Cardiac fibroblast (primary cell): ENCODE measurements around the gene GHRL.

Source experiments
- DNase-seq, 2 donors: peaks; one replicate each; pipeline versions ENCODE4 v3.0.0 to v3.0.0-alpha.2; 2010; ENCODE audit warnings: low read depth in 2 of 2
- H3K4me3 ChIP-seq, 2 donors: replicated peaks in 1 of 2; 1 replicate in 1 of 2; 2 replicates in 1 of 2; pipeline ENCODE4 v1.5.1; 2011; ENCODE audit warnings: low read depth in 2 of 2, low read length in 2 of 2, mild to moderate bottlenecking in 2 of 2, moderate library complexity in 1 of 2
- TF ChIP-seq, protein P1 (sequence below): IDR thresholded peaks from one replicate; pipeline ENCODE4 v1.5.1; 2011; ENCODE audit warnings: low read depth, mild to moderate bottlenecking, low read length, inconsistent platforms

GHRL gene

DNA sequence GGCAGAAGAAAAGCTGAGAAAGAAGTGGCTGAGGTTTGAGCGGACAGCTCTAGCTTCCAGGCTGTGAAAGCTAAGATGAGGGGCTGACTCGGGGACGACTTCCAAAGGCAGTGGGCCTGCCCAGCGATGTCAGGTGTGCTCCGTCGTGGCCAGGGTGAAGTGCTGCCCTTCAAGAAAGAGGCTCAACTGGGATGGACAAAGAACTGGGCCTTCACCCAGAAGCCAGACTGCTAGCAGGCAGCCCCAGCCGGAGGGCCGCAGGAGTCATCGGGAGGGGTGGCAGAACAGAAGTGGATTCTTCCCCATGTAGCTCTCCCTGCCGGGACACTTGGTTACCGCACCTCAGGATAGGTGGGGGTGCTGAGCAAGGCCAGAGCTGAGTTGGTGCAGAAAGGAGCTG, 41.3 kb upstream of the GHRL start:
- H3K4me3 ChIP-seq = no peak overlapping the region
- TF ChIP-seq, protein P1, sequence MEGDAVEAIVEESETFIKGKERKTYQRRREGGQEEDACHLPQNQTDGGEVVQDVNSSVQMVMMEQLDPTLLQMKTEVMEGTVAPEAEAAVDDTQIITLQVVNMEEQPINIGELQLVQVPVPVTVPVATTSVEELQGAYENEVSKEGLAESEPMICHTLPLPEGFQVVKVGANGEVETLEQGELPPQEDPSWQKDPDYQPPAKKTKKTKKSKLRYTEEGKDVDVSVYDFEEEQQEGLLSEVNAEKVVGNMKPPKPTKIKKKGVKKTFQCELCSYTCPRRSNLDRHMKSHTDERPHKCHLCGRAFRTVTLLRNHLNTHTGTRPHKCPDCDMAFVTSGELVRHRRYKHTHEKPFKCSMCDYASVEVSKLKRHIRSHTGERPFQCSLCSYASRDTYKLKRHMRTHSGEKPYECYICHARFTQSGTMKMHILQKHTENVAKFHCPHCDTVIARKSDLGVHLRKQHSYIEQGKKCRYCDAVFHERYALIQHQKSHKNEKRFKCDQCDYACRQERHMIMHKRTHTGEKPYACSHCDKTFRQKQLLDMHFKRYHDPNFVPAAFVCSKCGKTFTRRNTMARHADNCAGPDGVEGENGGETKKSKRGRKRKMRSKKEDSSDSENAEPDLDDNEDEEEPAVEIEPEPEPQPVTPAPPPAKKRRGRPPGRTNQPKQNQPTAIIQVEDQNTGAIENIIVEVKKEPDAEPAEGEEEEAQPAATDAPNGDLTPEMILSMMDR = no peak
- DNase-seq = no peak

DNA sequence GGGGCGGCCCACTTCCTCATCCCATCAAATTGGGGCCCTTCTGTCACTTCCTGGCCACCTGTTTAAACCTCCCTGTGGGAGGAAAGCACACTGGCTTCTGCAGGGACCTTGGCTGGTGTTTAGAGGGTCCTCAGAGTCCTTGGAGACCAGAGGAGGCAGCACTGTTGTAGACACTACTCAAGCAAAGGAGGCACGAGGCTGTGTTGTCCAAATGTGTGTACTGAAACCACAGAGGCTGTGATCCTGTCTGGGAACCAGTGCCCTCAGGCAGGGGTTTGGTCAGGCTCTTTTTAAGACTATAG, 40.6 kb upstream of the GHRL start:
- no peak for DNase-seq
- TF ChIP-seq, protein P1 = no peak

DNA sequence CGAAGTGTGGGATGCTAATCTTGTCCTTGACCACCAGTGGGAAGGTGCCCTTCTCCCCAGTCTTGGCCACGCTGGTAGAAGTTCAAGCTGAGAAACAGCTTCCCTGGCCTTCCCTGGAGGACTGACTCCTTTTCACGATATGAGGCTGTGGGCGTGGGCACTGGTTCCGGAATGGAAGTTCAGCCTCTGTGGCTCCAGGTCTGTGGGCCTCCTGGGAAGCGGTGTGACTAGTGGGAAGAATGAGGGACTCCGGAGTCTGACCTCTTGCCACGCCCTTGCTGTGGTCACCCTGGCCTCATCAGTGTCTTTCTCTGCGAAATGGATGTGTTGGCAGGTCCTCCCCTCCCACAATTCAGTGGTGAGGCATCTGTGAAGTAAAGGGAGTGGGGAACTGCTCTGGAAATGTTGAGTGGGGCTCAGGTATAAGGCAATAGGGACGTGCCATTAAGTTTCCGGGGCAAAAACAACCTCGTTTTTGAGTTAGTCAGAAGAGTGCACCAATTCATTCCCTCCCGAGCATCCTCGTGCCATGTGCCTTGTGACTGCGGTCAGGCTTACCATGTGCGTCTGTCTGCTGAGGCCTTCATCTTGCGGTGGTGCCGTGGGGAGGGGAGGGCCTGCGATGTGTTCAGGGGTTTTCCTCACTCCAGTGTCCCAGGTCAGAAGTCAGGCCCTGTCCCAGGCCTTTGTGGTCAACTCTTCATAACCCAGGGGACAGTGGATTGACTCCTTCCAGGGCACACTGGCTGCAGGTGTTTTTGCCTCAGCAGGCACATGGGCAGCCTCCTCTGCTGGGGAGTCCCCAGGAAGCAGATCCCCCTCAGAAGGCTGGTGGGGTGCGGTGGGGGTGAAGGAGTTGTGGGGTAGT, 40.0 kb upstream of the GHRL start:
- no peak for DNase-seq
- no peak overlapping the region for H3K4me3 ChIP-seq
- TF ChIP-seq, protein P1 = no peak

More for the DNA sequence above, 40.6 kb upstream of the GHRL start:
- H3K4me3 ChIP-seq = no peak overlapping the region

DNA sequence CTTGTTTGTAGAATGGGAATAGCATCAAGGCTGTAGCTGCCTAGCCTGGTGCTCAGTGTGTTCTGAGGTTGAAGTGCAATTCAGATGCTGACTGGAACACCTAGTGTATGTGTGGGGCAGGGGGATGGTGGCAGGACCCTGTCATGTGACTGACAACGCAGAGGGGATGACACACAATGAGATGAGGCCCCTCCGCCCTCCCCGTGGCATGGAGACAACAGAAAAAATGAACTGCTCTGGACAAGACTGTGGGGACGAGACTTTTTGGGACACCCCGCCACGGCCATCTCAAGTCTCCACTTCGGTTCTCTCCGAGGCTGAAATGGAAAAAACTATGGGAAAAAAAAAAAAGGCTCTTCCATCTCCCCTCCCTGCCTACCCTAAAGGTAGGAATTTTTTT, 38.6 kb upstream of the GHRL start:
- no peak for DNase-seq
- no peak overlapping the region for H3K4me3 ChIP-seq
- TF ChIP-seq, protein P1 = no peak

DNA sequence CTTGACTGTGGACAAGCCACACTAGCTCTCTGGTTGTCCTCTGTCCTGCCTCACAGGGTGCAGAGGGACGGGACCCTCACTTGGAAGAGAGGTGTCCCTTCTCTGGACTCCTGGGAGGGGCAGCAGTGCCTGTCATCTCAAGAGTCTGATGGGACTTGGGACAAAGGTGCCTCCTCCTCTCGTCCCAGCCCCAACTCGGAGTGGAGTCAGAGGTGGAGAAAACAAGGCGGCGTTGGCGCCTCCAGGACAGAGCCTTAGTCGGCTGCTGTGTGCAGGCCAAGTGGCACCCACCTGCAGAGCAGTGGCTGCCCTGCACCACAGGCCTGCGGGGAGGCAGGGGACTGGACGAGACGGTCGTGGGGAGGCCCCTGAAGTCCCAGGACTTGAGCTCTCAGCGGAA, 37.6 kb upstream of the GHRL start:
- no peak overlapping the region for H3K4me3 ChIP-seq
- TF ChIP-seq, protein P1 = no peak
- no peak for DNase-seq

DNA sequence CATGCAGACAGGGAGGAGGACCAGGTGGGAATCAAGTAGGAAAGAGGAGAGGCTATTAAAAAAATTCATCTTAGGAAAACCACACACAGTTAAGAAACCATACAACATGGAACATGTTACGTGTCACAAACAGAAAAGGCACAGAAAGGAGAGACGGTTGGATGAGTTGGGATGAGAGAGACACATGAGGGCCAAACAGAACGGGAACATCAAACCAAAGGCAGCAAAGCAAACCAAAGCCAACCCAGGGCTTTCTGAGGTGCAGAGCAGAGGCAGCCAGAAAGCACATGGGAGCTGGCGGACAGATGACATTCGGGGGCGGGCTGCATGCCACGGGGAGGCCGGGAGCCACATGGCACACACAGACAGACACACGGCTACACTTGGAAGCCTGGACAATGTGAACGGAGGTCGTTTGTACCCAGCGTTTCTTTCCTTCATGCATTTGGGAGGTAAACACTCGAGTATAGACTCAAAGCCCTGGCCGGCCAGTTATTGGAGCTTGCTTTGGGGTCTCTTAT, 36.8 kb upstream of the GHRL start:
- no peak for DNase-seq
- TF ChIP-seq, protein P1 = no peak
- no peak overlapping the region for H3K4me3 ChIP-seq
